ENCODE measurements around the gene CBLB. TPM values are rescaled to one million over a fixed set of nuclear protein-coding genes. Genes with fewer than 3 reads are reported as not detected.

Gene CBLB
- total and polyA plus RNA-seq, 8 donors = 5.3 to 23.3 (median 10.4) TPM

DNA sequence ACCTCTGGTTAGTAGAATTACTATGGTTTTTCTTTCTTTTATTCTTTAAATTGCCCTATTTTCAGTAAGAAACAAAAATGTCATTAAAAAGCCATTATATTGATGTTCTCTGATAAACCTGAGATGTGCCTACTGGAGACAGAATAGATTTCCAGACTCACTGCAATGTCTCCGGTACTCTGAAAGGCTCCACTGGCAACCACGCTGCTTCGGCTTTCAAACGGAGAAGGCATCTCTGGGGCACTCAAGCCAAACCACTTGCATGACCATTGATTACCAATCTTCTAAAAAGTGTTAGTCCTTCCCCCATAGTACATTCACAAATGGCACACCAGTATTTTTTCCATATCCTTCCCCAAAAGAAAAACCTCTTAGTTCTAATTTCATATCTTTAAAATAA lies 82.6 kb downstream of the CBLB start:
- intact Hi-C loops (cut with DNase I) = no loop called here
- ATAC-seq (no peak), FAIRE-seq (no peak), DNase-seq (no peak)
- Histone ChIP-seq H3K36me3 (no peaks in the 10 kb centered on the region), H3K4me3 (no peak overlapping the region), H3K4me1 (peaks cover 0 to 4% (median 0%) of the 10 kb centered on the region in 3 donors), H3K27me3 (no peaks in the 10 kb centered on the region), H3K27ac (no peak overlapping the region), H3K9me3 (no peaks in the 10 kb centered on the region)
- TF ChIP-seq, protein P1, sequence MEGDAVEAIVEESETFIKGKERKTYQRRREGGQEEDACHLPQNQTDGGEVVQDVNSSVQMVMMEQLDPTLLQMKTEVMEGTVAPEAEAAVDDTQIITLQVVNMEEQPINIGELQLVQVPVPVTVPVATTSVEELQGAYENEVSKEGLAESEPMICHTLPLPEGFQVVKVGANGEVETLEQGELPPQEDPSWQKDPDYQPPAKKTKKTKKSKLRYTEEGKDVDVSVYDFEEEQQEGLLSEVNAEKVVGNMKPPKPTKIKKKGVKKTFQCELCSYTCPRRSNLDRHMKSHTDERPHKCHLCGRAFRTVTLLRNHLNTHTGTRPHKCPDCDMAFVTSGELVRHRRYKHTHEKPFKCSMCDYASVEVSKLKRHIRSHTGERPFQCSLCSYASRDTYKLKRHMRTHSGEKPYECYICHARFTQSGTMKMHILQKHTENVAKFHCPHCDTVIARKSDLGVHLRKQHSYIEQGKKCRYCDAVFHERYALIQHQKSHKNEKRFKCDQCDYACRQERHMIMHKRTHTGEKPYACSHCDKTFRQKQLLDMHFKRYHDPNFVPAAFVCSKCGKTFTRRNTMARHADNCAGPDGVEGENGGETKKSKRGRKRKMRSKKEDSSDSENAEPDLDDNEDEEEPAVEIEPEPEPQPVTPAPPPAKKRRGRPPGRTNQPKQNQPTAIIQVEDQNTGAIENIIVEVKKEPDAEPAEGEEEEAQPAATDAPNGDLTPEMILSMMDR (IDR thresholded peaks at IDR 0.05) = no peak
- WGBS, 2 donors = 98 to 99% methylated on average over 4 of the region's 4 CpGs

DNA sequence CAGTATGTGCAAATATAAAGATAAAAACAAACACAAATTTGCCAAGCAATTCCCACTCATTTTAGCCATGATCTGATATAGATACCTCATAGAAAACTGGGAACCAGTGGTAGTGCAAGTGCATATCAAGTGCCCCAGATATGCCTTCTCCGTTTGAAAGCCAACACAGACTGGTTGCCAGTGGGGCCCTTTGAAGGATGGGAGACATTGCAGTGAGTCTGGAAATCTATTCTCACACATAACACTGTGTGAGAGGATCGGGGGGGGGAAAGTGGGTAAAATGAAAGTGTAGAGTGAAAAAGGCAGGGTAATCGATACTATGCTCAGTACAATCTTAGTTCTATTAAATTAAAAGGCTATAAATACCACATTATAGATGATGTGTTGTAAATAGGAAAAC lies 83.0 kb downstream of the CBLB start:
- Histone ChIP-seq H3K4me3 (no peak overlapping the region), H3K27me3 (no peaks in the 10 kb centered on the region), H3K9me3 (no peaks in the 10 kb centered on the region), H3K36me3 (no peaks in the 10 kb centered on the region), H3K27ac (no peak overlapping the region), H3K4me1 (peaks cover 0 to 4% (median 0%) of the 10 kb centered on the region in 3 donors)
- 64 to 65% methylated on average over 3 of the region's 3 CpGs for WGBS, 2 donors
- DNase-seq = no peak
- intact Hi-C loops (cut with DNase I) = no loop called here
- ATAC-seq = no peak
- FAIRE-seq = no peak
- TF ChIP-seq, protein P1 (IDR thresholded peaks at IDR 0.05) = no peak

DNA sequence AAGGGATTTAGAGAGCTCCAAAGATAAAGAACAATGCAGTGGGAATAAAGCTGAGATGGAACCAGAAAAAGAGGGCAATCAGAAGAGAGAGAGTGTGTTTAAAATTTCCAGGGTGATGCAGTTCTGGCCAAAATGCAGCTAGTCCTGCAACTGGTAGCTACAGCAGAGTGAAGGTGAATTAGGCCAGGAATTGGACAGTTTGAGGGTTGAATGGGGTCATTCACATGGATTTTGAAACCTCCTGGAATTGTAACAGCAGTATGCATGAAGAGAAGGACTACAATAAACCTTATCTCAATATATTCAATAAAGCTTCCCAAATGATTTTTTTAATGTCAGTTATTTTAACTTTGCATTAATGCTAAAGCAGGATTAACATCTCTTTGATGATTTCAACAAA lies 85.2 kb downstream of the CBLB start:
- no peak for FAIRE-seq
- TF ChIP-seq, protein P1 (IDR thresholded peaks at IDR 0.05) = no peak
- H3K9me3 ChIP-seq = no peaks in the 10 kb centered on the region
- no peak overlapping the region for H3K27ac ChIP-seq
- no peak for DNase-seq
- intact Hi-C loops (cut with DNase I) = no loop called here
- H3K36me3 ChIP-seq = no peaks in the 10 kb centered on the region
- no peak overlapping the region for H3K4me3 ChIP-seq
- H3K27me3 ChIP-seq = no peaks in the 10 kb centered on the region
- ATAC-seq = no peak
- peaks cover 0 to 4% (median 0%) of the 10 kb centered on the region in 3 donors for H3K4me1 ChIP-seq

DNA sequence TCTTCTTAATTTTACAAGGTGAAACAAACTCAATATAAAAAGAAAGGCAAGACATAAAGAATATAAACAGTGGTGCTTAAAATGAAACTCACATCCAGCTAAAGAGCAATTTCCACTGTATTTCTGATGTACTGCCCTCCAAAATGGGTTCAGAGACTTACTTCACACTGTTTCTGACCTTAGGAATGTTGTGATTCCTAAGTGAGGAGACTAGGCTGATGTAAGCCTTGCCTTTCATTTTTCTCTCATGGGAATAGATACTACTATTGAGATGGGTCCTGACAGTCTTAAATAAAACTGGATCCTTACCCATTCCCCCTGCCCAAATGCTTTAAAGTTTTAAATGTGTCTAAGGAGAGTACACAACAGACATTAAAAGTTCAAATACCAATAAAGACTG lies 86.9 kb downstream of the CBLB start:
- H3K9me3 ChIP-seq = no peaks in the 10 kb centered on the region
- no peak for DNase-seq
- no peaks in the 10 kb centered on the region for H3K36me3 ChIP-seq
- no peak overlapping the region for H3K4me3 ChIP-seq
- H3K27me3 ChIP-seq = no peaks in the 10 kb centered on the region
- H3K4me1 ChIP-seq = no peaks in the 10 kb centered on the region
- no peak overlapping the region for H3K27ac ChIP-seq
- intact Hi-C loops (cut with DNase I) = no loop called here
- no peak for ATAC-seq
- FAIRE-seq = no peak
- TF ChIP-seq, protein P1 (IDR thresholded peaks at IDR 0.05) = no peak

DNA sequence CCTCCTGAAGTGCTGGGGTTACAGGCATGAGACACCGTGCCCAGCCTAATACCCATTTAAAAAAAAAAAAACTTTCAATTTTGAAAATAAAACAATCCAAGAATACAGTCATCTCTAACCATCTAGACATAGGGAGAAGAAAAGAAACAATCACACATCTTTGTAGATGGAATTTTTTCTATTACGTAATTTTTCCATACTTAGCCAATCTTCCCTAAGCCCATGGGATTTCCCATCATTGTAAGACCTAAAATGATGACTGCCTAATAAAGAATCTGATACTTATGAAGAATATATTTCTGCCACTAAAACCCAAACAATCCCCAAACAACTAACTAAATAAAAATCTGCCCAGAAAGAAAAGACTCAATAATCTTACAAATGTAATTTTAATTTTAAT lies 88.7 kb downstream of the CBLB start:
- WGBS, 2 donors = 97% methylated on average over 2 of the region's 2 CpGs
- no peak for FAIRE-seq
- intact Hi-C loops (cut with DNase I) = no loop called here

More for the DNA sequence above, 88.7 kb downstream of the CBLB start:
- H3K4me3 ChIP-seq = no peak overlapping the region
- no peak overlapping the region for H3K27ac ChIP-seq
- no peak for ATAC-seq
- DNase-seq = no peak
- H3K9me3 ChIP-seq = no peaks in the 10 kb centered on the region
- no peaks in the 10 kb centered on the region for H3K36me3 ChIP-seq
- no peaks in the 10 kb centered on the region for H3K27me3 ChIP-seq
- TF ChIP-seq, protein P1 (IDR thresholded peaks at IDR 0.05) = no peak
- H3K4me1 ChIP-seq = no peaks in the 10 kb centered on the region
